NCI-H1092 (cell line): ENCODE data around the gene MCM5.
"Not testable (repeated sequence)": the region's sequence is repeated elsewhere in the genome, so short reads cannot be mapped to it uniquely, and the experiment has no call there.

Experiments used
- DNase-seq: peaks from one replicate; lab custom pipeline; 2025; lab: John Stamatoyannopoulos, UW

MCM5 gene

DNA sequence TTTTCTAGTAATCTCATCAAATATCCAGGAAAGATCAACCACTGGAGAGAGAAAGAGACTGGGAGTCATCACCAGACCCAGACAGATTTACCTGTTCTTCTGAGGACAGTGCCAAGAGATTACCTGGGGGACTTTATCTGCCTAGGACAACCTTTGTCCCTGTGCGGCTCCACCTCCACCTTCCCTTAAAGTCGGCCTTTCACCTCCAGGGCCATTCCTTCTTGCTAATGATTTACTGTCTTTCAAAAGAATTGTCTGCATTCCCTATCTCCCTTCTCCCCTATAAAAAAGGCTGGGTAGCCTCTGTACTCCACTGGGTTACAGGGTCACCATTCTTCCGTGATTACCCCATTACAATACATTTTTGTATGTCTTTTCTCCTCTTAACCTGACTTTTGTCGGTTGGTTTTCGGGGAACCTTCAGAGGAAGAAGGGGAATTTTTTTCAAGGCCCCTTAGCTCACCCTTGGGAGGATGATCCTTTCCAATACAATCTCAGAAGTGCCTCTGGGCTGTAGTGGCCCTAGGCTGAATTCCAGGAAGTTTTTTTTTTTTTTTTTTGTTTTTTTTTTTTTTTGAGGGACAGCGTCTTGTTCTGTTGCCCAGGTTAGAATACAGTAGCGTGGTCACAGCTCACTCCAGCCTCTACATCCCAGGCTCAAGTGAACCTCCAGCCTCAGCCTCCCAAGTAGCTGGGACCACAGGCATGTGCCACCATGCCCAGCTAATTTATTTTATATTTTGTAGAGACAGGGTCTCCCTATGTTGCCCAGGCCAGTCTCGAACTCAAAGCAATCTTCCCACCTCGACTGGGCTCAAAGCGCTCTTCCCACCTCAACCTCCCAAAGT, 20.6 kb upstream of the MCM5 start:
- DNase-seq, result no peak

GRCh38 chr22:35380013-35380412, 19.9 kb upstream of the MCM5 start:
- DNase-seq, result no peak

- DNase-seq, result peak; percentile 46
Measured at GRCh38 chr22:35380537-35381423, 19.2 kb upstream of the MCM5 start, which contains the start of gene HMOX1. Gene HMOX1, plus strand, starts transcription at chr22:35381096. Its CDS starts 78 bp downstream, at chr22:35381174.

DNA sequence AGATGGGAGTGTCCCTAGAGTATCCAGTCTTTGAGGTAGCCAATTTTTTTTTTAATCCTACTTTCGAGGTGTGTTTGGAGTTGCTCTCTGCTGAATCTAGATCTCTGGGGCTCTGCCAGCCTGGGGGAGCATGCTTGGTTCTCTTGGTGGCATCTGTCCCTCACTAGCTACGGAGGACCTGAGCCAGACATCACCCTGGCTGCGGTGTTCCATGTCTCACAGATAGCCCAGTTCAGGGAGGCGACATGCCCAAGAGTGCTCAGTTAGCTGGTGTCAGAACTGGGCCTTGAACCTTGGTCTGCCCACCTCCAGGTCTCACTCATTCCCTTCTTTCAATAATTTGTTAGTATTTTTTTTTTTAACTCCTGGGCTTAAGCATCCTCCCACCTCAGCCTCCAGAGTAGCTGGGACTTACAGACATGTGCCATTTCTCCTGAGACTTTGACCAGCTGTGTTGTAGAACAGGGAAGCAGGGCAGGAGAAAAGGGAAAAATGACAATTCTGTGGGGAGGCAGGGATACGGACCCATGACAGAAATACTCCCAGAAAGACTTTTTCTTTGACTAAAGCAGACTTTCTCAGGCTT, 18.4 kb upstream of the MCM5 start:
- DNase-seq, result no peak

- no peak for DNase-seq
Measured at GRCh38 chr22:35383679-35384071, 16.3 kb upstream of the MCM5 start.

DNA sequence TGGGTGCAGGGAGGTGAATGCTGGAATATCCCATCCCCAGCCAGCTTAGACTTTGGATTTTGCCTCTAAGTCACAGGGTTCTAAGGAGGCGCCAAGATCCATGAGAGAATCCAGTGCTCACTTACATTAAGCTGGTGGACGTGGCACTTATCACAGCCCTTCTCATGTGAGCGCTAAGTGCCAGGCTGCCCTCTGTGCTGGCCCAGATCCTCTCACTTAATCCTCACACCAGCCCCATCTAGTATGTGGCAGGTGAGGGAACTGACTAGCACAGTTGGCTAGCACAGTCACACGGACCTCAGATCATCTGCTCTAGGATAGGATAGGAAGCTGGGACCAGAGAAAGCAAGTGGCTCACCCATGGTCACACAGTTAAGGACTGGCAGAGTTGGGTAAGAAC, 15.4 kb upstream of the MCM5 start:
- DNase-seq, result no peak

GRCh38 chr22:35384975-35385588, 14.9 kb upstream of the MCM5 start:
- no peak for DNase-seq

- DNase-seq, result no peak
Measured at GRCh38 chr22:35386670-35387288, 13.2 kb upstream of the MCM5 start.

DNA sequence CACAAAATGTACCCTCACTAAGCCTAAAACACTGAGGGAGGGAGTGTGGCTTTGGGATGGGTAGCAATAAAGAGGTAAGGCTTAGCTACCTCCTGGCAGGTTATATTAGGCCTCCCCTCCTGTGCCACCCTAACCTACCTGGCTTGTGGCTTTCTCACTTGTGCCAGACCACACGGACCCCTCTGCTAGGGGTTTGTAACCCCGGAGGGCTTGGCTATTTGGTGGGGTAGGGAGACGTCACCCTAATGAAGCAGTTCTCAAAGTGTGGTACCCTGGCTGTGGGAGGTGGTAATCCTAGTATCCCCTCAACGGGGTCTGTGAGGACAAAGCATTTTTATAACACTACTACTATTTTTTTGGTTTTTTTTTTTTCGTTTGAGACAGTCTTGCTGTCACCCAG, 9.0 kb upstream of the MCM5 start:
- no peak for DNase-seq

DNA sequence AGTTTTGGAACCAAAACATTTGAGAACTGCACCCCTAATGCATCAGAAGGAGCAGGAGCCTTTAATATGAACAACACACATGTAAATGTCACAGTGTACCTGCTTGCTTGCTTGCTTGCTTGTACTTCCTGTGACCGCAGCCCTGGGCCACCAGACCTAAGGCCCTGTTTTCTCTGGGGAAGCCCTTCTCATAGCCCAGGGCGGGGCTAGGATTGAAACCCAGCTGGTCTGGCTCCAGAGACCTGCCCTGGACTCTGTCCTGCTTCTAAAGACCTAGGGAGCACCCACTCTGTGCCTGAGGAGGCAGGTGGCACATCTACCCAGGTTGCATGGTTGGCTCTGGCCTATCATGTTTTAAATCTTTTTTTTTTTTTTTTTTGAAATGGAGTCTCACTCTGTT, 7.6 kb upstream of the MCM5 start:
- DNase-seq, result no peak

GRCh38 chr22:35393116-35394010, 6.6 kb upstream of the MCM5 start:
- no peak for DNase-seq

- no peak for DNase-seq
Measured at GRCh38 chr22:35394011-35394312, 6.0 kb upstream of the MCM5 start.

- DNase-seq, result no peak
Measured at GRCh38 chr22:35394810-35395563, 5.0 kb upstream of the MCM5 start.

GRCh38 chr22:35396622-35397021, 3.3 kb upstream of the MCM5 start:
- not testable (repeated sequence) for DNase-seq

- no peak for DNase-seq
Measured at GRCh38 chr22:35397095-35397904, 2.6 kb upstream of the MCM5 start.

- DNase-seq, result no peak
Measured at GRCh38 chr22:35398591-35398973, 1.4 kb upstream of the MCM5 start.

GRCh38 chr22:35399114-35399677, 744 bp upstream of the MCM5 start:
- no peak for DNase-seq

DNA sequence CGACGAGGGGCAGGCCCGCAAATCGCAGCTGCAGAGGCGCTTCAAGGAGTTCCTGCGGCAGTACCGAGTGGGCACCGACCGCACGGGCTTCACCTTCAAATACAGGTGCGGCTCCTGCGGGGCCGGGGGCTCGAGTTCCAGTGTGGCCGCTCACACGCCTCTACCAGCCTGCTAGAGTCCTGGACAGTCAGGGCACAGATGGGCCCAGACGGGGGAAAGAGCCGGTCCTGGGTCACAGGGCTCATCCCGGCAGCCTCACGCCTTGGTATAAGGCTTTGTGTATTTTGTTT, 506 bp downstream of the MCM5 start:
- no peak for DNase-seq

DNA sequence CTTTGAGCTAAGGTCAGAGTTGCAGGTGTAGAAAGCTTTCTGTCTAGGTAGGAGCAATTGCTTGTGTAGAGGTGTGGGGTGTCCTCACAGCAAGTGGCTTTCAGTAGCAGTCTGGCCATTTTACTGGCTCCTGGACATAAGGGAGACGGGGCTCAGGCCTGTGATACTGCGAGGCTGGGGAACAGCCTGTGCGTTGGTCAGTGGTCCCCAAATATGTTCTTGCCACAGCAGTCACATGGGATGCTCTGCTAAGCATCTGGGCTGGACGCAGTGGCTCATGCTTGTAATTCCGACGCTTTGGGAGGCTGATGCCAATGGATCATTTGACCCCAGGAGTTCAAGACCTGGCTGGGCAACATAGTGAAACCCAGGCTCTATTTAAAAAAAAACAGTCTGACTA, 1.9 kb downstream of the MCM5 start:
- no peak for DNase-seq
